Astrocyte (in vitro differentiated cells and primary cell): Measurements from ENCODE around the gene AKAP12.

Experiments
- EZH2 ChIP-seq: IDR thresholded peaks from 2 replicates; pipeline ENCODE4 v1.6.1; 2012; ENCODE audit warnings: mild to moderate bottlenecking, low read length, inconsistent platforms; ENCODE audit not compliant: insufficient read depth
- TF ChIP-seq, protein P1 (sequence below): IDR thresholded peaks from 2 replicates; pipeline ENCODE4 v1.5.1; 2011; ENCODE audit warnings: low read depth, mild to moderate bottlenecking, inconsistent platforms, low read length, moderate library complexity; ENCODE audit not compliant: insufficient read depth

DNA sequence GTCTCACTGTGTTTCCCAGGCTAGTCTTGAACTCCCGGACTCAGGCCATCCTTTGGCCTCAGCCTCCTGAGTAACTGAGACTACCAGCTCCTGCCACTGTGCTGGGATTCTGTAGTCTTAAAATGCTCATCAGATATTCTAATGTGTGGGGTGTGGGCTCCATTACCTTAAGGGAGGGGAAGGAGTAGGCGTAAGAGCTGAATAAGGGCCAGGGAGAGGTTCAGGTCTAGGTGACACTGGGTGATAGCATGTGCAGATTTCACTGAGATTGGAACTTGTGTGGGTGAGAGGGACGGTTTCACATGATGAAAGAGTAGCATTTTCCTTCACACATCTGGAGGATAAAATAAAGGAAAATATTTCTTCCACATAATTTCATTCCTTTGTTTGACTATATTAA, 8.5 kb downstream of the AKAP12 start:
- TF ChIP-seq, protein P1, sequence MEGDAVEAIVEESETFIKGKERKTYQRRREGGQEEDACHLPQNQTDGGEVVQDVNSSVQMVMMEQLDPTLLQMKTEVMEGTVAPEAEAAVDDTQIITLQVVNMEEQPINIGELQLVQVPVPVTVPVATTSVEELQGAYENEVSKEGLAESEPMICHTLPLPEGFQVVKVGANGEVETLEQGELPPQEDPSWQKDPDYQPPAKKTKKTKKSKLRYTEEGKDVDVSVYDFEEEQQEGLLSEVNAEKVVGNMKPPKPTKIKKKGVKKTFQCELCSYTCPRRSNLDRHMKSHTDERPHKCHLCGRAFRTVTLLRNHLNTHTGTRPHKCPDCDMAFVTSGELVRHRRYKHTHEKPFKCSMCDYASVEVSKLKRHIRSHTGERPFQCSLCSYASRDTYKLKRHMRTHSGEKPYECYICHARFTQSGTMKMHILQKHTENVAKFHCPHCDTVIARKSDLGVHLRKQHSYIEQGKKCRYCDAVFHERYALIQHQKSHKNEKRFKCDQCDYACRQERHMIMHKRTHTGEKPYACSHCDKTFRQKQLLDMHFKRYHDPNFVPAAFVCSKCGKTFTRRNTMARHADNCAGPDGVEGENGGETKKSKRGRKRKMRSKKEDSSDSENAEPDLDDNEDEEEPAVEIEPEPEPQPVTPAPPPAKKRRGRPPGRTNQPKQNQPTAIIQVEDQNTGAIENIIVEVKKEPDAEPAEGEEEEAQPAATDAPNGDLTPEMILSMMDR, result no peak
- no peak for TF ChIP-seq EZH2
